ENCODE data around the gene OR2S2. TPM values are rescaled to one million over a fixed set of nuclear protein-coding genes. Genes with fewer than 3 reads are reported as not detected.

Gene OR2S2
- total RNA-seq, 6 experiments from 2014 or later = not detected

DNA sequence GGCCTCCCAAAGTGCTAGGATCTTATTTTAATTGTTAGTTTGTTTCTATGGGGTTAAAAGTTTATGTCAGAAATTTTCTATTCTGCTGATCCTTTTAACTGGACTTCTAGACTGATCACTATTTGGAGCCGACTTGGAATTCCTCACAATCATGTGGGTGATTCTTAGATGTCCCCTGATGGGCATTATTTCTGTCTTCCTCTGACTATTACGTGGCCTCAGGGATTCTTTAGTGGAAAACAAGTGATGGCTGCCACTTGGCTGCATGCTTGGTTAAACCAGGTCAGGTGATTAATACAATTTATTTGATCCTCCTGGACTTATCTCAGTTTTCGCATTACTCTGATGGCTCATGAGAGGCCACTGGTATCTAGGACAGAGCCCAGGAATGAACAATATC, 32.2 kb upstream of the OR2S2 start:
- Histone ChIP-seq H3K4me3 (no peak overlapping the region), H3K9me3 (no peaks in the 10 kb centered on the region), H3K4me1 (no peaks in the 10 kb centered on the region), H3K27me3 (no peaks in the 10 kb centered on the region), H3K27ac (no peak overlapping the region), H3K36me3 (no peaks in the 10 kb centered on the region)
- DNase-seq (no peak), ATAC-seq (no peak)
- no peak for TF ChIP-seq CTCF (IDR thresholded peaks at IDR 0.05)
- TF ChIP-seq POLR2A (IDR thresholded peaks at IDR 0.05) = no peak
- intact Hi-C loops (cut with DNase I) = no loop called here
- WGBS (ENCODE audit: insufficient coverage, low coverage, low lambda C conversion rate, missing lambda C conversion rate) = 67% methylated on average over 3 of the region's 3 CpGs

GRCh38 chr9:35984021-35984420, 26.1 kb upstream of the OR2S2 start:
- no peaks in the 10 kb centered on the region for H3K9me3 ChIP-seq
- no peaks in the 10 kb centered on the region for H3K36me3 ChIP-seq
- ATAC-seq (no peak), DNase-seq (no peak)
- peaks cover 0 to 1% of the 10 kb centered on the region in 2 donors for H3K27me3 ChIP-seq
- 57% methylated on average over 1 of the region's 1 CpG for WGBS (ENCODE audit: insufficient coverage, low coverage, low lambda C conversion rate, missing lambda C conversion rate)
- TF ChIP-seq POLR2A (IDR thresholded peaks at IDR 0.05) (no peak), CTCF (IDR thresholded peaks at IDR 0.05) (no peak)
- H3K4me3 ChIP-seq = no peak overlapping the region
- H3K27ac ChIP-seq = no peak overlapping the region
- no peaks in the 10 kb centered on the region for H3K4me1 ChIP-seq
- intact Hi-C loops (cut with DNase I) = no loop called here

DNA sequence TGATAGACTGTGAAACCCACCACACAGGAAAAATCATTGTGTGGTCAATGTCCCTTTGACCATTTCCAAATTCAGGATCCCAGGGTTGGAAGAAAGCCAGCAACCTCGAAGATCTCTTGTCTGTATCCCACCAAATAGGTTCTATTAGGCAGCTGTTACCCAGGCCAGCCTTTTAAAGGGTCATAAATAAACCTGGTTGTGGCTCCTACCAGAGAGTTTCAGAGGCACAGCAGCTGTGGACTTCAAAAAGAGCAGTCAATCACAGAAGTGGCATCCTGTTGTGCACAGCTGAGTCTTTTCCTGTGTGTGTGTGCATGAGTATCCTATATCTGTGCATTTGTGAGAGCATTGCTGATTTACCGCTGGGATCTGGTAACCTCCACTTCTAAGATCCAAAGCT, 23.7 kb upstream of the OR2S2 start:
- Histone ChIP-seq H3K27me3 (peaks cover 0 to 11% of the 10 kb centered on the region in 2 donors), H3K4me1 (no peaks in the 10 kb centered on the region), H3K27ac (no peak overlapping the region), H3K9me3 (no peaks in the 10 kb centered on the region), H3K4me3 (no peak overlapping the region), H3K36me3 (no peaks in the 10 kb centered on the region)
- DNase-seq (no peak), ATAC-seq (no peak)
- intact Hi-C loops (cut with DNase I) = no loop called here
- 4% methylated on average over 2 of the region's 2 CpGs for WGBS (ENCODE audit: insufficient coverage, low coverage, low lambda C conversion rate, missing lambda C conversion rate)
- TF ChIP-seq CTCF (IDR thresholded peaks at IDR 0.05) (no peak), POLR2A (IDR thresholded peaks at IDR 0.05) (no peak)

GRCh38 chr9:35980289-35981011, 22.5 kb upstream of the OR2S2 start:
- H3K4me3 ChIP-seq = no peak overlapping the region
- 45% methylated on average over 3 of the region's 3 CpGs for WGBS (ENCODE audit: insufficient coverage, low coverage, low lambda C conversion rate, missing lambda C conversion rate)

More at GRCh38 chr9:35980289-35981011, 22.5 kb upstream of the OR2S2 start:
- no peak overlapping the region for H3K27ac ChIP-seq
- DNase-seq (no peak), ATAC-seq (no peak)
- H3K4me1 ChIP-seq = no peaks in the 10 kb centered on the region
- no peaks in the 10 kb centered on the region for H3K9me3 ChIP-seq
- H3K36me3 ChIP-seq = no peaks in the 10 kb centered on the region
- no peak for TF ChIP-seq POLR2A (IDR thresholded peaks at IDR 0.05)
- no peak for TF ChIP-seq CTCF (IDR thresholded peaks at IDR 0.05)
- intact Hi-C loops (cut with DNase I) = no loop called here
- H3K27me3 ChIP-seq = peaks cover 0 to 11% of the 10 kb centered on the region in 2 donors

Measured in right lobe of liver (tissue), 6 donors.